Neutrophil (primary cell): Measurements from ENCODE around the gene TUBGCP6.
A peak's percentile ranks its signal among the peaks of the same experiment; 100 is the strongest.

ENCODE experiments used
- H3K27ac ChIP-seq: fragments of 200-600 bp; sonication (generic); 2 replicates; pipeline ENCODE4 v1.5.1; 2016; ENCODE audit warnings: mild to moderate bottlenecking, moderate library complexity
- H3K27me3 ChIP-seq: fragments of 200-600 bp; sonication (generic); 2 replicates; pipeline ENCODE4 v1.6.0; 2016; ENCODE audit warnings: mild to moderate bottlenecking
- H3K36me3 ChIP-seq: fragments of 200-600 bp; sonication (generic); 2 replicates; pipeline ENCODE4 v1.5.1; 2017
- H3K4me1 ChIP-seq, 2 experiments: fragments of 200-600 bp in 1 of 2; sonication (generic) in 1 of 2; 1 replicate in 1 of 2; 2 replicates in 1 of 2; pipeline versions ENCODE4 v1.5.1 to v1.6.1; 2013 to 2016; ENCODE audit warnings: low read depth in 1 of 2, low read length in 1 of 2, mild to moderate bottlenecking in 1 of 2, moderate library complexity in 1 of 2; ENCODE audit not compliant: control insufficient read depth in 1 of 2, insufficient read depth in 1 of 2
- H3K4me3 ChIP-seq, 2 experiments: fragments of 200-600 bp in 1 of 2; sonication (generic) in 1 of 2; 1 replicate in 1 of 2; 2 replicates in 1 of 2; pipeline ENCODE4 v1.5.1; 2013 to 2016; ENCODE audit warnings: low read depth in 1 of 2, low read length in 1 of 2, mild to moderate bottlenecking in 1 of 2, moderate library complexity in 1 of 2
- H3K9me3 ChIP-seq: fragments of 200-600 bp; sonication (generic); 2 replicates; pipeline ENCODE4 v1.5.1; 2016
- CTCF ChIP-seq: fragments of 200-600 bp; sonication (generic); IDR thresholded peaks from 2 replicates; pipeline ENCODE4 v1.5.1; 2016; ENCODE audit warnings: antibody characterized with exemption

The TUBGCP6 gene

GRCh38 chr22:50244420-50245213 lies at the start of gene TUBGCP6:
TSS of gene TUBGCP6 (minus strand) at chr22:50245023. CDS start at chr22:50244459, 564 bp downstream.
- H3K27me3 ChIP-seq: no peaks in the 10 kb centered on the region
- H3K4me1 ChIP-seq: peaks cover 54 to 61% of the 10 kb centered on the region in 2 experiments
- H3K9me3 ChIP-seq: no peaks in the 10 kb centered on the region
- peak within 1 kb of the TSS; percentile 72 to 86 for H3K4me3 ChIP-seq
- peak within 1 kb of the TSS; percentile 88 for H3K27ac ChIP-seq
- peak; percentile 61 for TF ChIP-seq CTCF
- H3K36me3 ChIP-seq: peaks cover 42% of the 10 kb centered on the region

GRCh38 chr22:50294319-50294656 lies 49.5 kb upstream of the TUBGCP6 start:
- peaks cover 79% of the 10 kb centered on the region for H3K27me3 ChIP-seq
- no peak overlapping the region for H3K4me3 ChIP-seq
- TF ChIP-seq CTCF: no peak
- H3K27ac ChIP-seq: no peak overlapping the region
- no peaks in the 10 kb centered on the region for H3K36me3 ChIP-seq
- peaks cover 0 to 1% of the 10 kb centered on the region in 2 experiments for H3K4me1 ChIP-seq
- H3K9me3 ChIP-seq: no peaks in the 10 kb centered on the region

DNA sequence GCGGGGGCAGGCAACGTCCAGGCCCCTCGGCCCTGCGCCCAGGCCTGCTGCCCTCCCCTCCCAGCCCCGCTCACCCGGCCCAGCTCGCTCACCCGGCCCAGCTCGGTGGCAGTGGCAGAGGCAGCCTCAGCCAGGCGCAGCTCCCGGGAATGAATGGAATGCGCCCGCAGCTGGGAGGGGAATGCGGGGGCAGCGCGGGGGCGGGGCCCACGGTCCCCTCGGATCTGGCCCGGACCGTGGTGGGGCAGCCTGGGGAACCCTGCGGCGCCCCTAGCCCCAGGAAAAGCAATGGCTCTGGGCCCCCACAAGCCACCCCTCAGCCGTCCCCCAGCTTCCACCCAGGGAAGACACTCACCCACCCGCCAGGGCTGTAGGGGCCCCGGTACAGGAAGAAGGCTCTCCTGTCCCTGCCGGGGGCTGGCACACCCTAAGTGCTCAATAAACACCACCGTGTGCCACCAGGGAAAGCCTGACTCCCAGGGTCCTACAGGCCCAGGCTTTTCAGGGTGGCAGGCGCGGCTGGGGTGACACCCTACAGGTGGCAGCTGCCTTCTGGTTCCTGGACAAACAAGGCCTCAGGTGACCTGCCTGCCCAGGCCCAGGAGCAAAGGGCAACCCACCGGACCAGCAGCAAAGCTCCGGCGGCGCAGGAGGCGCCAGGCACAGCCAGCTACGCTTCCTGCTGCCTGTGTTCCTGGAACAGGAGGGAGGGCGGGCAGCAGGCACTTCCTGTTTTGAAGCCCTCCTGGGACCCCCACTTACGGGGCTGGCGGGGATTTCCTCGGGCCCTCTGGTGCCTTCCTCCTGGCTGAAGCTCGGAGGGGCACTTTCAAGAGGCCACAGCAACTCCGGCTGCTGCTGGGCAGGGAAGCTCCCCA lies 48.9 kb upstream of the TUBGCP6 start:
- Histone ChIP-seq H3K4me3 (no peak overlapping the region), H3K27ac (no peak overlapping the region), H3K36me3 (no peaks in the 10 kb centered on the region), H3K27me3 (peaks cover 73% of the 10 kb centered on the region), H3K9me3 (no peaks in the 10 kb centered on the region), H3K4me1 (no peaks in the 10 kb centered on the region)
- TF ChIP-seq CTCF: no peak

- Histone ChIP-seq H3K9me3 (no peaks in the 10 kb centered on the region), H3K36me3 (no peaks in the 10 kb centered on the region), H3K4me1 (no peaks in the 10 kb centered on the region), H3K27ac (no peak overlapping the region), H3K27me3 (peaks cover 64% of the 10 kb centered on the region), H3K4me3 (no peak overlapping the region)
- TF ChIP-seq CTCF: no peak
Measured at GRCh38 chr22:50292643-50293440, 48.0 kb upstream of the TUBGCP6 start.

DNA sequence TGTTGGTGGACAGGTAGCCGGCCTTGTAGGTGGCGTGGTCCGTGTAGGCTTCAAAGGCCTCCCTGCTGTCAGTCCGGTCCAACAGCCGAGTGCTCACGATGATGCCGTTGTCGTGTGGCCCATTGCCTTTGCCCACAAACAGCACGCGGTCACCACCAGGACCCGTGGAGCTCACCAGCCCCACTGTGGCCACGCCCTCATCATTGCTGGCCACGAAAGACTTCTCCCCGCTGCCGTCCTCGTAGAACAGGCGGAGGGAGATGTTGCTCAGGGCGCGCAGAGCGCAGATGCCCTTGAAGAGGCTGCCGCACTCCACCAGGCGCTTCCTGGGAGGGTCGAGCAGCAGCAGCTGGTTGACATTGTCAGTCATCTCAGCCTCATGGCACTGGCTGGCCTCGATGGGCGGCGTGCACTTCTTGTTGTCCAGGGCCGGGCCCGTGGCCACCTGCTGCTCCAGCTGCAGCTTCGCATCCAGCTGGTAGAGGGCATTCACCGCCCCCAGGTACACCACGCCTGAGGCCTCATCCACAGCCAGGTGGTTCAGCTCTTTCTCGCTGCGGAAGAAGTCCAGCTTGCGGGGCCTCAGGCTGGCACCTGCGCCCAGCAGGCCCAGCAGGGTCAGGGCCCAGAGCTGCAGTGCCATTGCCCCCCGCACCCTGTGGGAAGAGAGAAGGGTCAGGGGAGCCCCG lies 45.3 kb upstream of the TUBGCP6 start:
- Histone ChIP-seq H3K36me3 (no peaks in the 10 kb centered on the region), H3K4me3 (no peak overlapping the region), H3K9me3 (no peaks in the 10 kb centered on the region), H3K27ac (no peak overlapping the region), H3K27me3 (peaks cover 45% of the 10 kb centered on the region), H3K4me1 (no peaks in the 10 kb centered on the region)
- TF ChIP-seq CTCF: no peak
